GM12892 (cell line): ENCODE results near the gene RPS19BP1.

Experiments
- POLR2A ChIP-seq: IDR thresholded peaks from 2 replicates; pipeline ENCODE4 v1.6.1; 2011; ENCODE audit warnings: low read depth, low read length, control low read depth
- TAF1 ChIP-seq: IDR thresholded peaks from 2 replicates; pipeline ENCODE4 v1.6.1; 2011; ENCODE audit warnings: low read depth, mild to moderate bottlenecking, control low read depth, low read length, borderline replicate concordance

DNA sequence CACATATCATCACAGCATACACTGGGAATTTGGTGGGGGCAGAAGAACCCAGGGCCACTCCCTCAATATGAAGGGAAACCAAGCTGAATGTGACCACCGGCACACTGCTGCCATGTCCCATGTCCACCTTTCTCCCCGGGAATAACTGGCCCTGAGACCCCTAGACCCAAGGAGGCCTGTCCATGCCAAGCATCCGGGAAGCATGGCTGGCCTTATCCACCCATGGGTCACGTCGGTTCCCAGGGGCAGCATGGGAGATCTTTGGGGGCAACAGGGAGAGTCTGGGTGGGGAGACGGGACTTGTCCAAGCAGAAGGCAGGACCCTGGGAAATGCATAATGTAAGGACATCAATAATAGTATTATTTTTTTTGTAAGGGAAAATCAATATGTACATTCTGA is 40.9 kb downstream of the RPS19BP1 start:
- TF ChIP-seq TAF1 (no peak), POLR2A (no peak)
